Fibroblast of mammary gland (primary cell): ENCODE measurements around the gene FOXC1.
A peak's percentile ranks its signal among the peaks of the same experiment; 100 is the strongest.

ENCODE experiments used
- DNase-seq: peaks from one replicate; pipeline ENCODE4 v3.0.0-alpha.2; 2010; ENCODE audit warnings: low read depth
- H3K4me3 ChIP-seq: 2 replicates; pipeline ENCODE4 v1.5.1; 2011; ENCODE audit warnings: low read depth, mild to moderate bottlenecking, low read length, moderate library complexity; ENCODE audit not compliant: control insufficient read depth
- CTCF ChIP-seq: conservative IDR thresholded peaks from 2 replicates; pipeline ENCODE4 v1.5.1; 2011; ENCODE audit warnings: low read depth, low read length, inconsistent platforms; ENCODE audit not compliant: control insufficient read depth, insufficient read depth

FOXC1 gene

GRCh38 chr6:1612299-1612973 is 2.7 kb downstream of the FOXC1 start:
- no peak for DNase-seq
- TF ChIP-seq CTCF = no peak
- H3K4me3 ChIP-seq = peak overlapping the region; percentile 58

GRCh38 chr6:1612974-1613306 is 3.2 kb downstream of the FOXC1 start:
- no peak for TF ChIP-seq CTCF
- DNase-seq = peak; percentile 80
- H3K4me3 ChIP-seq = peak overlapping the region; percentile 43

- no peak for TF ChIP-seq CTCF
- DNase-seq = no peak
- H3K4me3 ChIP-seq = peak overlapping the region; percentile 43
These were observed 3.6 kb downstream of the FOXC1 start for GRCh38 chr6:1613346-1613687.

GRCh38 chr6:1613688-1614447 is 4.2 kb downstream of the FOXC1 start:
- DNase-seq = no peak
- TF ChIP-seq CTCF = no peak
- H3K4me3 ChIP-seq = peak overlapping the region; percentile 43

- TF ChIP-seq CTCF = no peak
- no peak for DNase-seq
- H3K4me3 ChIP-seq = no peak overlapping the region
These were observed 4.9 kb downstream of the FOXC1 start for GRCh38 chr6:1614448-1615150.

- DNase-seq = no peak
- no peak overlapping the region for H3K4me3 ChIP-seq
- no peak for TF ChIP-seq CTCF
These were observed 5.6 kb downstream of the FOXC1 start for GRCh38 chr6:1615151-1615852.
